GM12872 (cell line): ENCODE measurements around the gene SPAAR.

Experiments
- TF ChIP-seq, protein P1 (sequence below): IDR thresholded peaks from 3 replicates; pipeline ENCODE4 v1.5.1; 2011; ENCODE audit warnings: low read depth, mild to moderate bottlenecking, low read length, moderate library complexity; ENCODE audit not compliant: insufficient read depth

SPAAR gene

DNA sequence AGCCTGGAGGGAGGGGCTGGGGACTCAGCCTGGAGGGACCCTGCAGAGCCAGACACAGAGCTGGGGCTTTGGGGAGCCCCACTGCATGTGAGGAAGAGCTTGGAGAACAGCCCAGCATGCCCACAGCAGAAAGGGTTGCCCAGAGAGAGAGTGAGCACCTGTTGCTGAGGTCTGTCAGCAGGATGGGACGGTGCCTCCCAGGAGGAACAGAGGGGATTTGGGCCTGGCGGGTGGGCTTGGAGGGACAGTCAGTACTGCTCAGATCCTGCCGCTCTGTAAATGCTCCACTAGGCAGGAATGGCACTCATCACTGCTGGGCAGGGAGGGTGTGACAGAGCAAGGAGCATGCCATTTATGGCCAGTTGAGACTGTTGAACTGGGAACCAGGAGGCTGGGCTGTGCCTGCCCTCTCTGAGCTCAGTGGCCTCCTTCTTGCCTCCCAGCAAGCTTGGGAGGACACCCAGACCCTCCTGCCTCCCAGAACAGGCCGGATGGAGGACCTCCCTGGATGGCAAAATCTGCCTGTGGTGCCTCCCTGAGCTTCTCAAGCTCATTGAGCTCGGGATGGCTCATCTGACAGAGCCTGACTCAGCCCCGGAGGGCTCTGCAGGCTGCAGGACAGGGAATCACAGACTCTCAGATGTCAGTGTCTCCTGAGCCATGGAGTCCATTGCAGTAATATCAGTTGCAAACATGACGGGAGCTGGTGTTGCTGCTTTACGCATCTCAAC lies 4.1 kb upstream of the SPAAR start:
- TF ChIP-seq, protein P1, sequence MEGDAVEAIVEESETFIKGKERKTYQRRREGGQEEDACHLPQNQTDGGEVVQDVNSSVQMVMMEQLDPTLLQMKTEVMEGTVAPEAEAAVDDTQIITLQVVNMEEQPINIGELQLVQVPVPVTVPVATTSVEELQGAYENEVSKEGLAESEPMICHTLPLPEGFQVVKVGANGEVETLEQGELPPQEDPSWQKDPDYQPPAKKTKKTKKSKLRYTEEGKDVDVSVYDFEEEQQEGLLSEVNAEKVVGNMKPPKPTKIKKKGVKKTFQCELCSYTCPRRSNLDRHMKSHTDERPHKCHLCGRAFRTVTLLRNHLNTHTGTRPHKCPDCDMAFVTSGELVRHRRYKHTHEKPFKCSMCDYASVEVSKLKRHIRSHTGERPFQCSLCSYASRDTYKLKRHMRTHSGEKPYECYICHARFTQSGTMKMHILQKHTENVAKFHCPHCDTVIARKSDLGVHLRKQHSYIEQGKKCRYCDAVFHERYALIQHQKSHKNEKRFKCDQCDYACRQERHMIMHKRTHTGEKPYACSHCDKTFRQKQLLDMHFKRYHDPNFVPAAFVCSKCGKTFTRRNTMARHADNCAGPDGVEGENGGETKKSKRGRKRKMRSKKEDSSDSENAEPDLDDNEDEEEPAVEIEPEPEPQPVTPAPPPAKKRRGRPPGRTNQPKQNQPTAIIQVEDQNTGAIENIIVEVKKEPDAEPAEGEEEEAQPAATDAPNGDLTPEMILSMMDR: no peak

DNA sequence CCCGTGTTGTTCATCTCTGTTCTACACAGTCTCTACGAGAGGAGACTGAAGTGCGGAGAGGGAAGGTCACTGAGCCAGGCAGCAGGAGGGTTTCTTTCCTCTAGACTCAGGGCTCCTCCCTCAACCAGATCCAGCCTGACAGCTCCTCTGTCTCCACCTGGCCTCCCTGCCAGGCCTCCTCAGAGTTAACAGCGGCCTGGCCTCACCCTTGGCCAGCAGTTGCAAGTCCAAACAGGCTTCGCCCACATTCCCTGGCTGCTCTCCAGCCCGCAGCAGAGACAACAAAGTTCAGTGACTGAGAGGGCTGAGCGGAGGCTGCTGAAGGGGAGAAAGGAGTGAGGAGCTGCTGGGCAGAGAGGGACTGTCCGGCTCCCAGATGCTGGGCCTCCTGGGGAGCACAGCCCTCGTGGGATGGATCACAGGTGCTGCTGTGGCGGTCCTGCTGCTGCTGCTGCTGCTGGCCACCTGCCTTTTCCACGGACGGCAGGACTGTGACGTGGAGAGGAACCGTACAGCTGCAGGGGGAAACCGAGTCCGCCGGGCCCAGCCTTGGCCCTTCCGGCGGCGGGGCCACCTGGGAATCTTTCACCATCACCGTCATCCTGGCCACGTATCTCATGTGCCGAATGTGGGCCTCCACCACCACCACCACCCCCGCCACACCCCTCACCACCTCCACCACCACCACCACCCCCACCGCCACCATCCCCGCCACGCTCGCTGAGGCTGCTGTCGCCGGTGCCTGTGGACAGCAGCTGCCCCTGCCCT lies 3.2 kb upstream of the SPAAR start, which contains the start of gene HRCT1:
TSS of gene HRCT1 (plus strand) at position 291 of the 768 bp plus-strand sequence. CDS start at position 377, 86 bp downstream.
- TF ChIP-seq, protein P1: no peak

DNA sequence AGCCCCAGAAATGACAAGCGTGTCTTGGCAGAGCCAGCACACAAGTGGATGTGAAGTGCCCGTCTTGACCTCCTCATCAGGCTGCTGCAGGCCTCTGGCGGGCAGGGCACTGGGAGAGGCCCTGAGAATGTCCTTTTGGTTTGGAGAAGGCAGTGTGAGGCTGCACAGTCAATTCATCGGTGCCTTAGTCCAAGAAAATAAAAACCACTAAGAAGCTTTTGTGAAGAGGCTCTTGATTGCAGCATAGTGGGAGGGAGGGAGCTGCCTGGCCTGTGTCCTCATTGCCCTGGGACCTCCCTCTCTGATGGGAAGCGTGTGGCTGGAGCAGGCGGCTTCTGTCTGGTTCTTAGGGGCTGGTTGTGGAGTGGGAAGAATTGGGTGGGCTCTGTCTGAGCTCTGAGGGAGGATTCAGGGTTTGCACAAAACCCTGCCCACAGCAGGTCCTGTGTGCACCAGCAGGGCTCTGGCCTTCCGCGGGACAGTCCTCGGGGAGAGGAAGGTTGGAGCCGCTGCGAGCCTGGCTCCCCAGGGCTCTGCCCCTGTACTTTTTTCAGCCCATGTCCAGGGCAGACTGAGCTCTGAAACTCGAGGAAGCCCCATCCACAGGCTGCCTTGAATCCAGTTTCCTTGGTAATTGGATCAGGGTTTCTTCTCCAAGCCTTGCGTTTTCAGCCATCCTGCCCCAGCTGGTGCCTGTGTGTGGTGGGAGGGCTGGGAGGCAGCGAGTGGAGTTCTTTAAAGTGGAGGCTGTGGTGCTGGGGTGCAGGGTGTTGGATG lies 2.2 kb upstream of the SPAAR start:
- TF ChIP-seq, protein P1: no peak

DNA sequence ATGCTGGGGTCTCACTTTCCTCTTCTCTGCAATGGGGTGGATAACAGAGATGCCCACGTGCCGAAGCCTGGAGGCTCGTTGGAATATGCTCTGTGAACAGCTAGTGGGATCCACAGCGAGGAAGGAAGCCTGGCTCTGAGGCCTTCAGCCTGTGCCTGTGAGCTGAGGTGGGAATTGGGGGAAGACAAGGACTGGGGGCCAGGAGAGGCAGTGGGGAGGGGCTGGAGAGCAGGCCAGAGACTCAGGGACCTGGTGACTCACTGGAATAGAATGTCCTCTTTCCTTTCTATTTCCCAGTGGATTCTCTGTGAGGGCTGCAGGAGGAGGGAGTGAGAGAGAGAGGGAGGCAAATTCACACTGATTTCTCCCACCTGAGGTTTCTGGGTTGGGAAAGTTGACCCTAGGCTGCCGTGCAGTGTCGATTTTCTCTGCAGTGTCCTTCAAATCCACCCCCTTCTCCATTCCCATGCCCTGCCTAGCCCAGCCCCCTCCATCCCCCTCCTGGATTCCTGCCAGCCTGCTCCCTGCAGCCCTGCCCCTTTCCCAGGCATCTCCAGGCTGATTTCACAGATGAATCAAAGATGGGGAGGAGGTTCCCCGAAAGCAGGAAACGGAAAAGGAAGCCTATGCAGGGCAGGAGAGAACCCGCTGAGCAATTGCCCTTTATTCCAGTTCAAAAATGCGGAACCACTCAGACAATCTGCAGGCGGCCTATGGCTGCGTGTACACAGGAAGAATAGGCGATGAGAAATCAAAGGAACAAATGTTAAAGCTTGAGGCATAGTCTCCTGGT lies 1.4 kb upstream of the SPAAR start:
- TF ChIP-seq, protein P1: no peak

DNA sequence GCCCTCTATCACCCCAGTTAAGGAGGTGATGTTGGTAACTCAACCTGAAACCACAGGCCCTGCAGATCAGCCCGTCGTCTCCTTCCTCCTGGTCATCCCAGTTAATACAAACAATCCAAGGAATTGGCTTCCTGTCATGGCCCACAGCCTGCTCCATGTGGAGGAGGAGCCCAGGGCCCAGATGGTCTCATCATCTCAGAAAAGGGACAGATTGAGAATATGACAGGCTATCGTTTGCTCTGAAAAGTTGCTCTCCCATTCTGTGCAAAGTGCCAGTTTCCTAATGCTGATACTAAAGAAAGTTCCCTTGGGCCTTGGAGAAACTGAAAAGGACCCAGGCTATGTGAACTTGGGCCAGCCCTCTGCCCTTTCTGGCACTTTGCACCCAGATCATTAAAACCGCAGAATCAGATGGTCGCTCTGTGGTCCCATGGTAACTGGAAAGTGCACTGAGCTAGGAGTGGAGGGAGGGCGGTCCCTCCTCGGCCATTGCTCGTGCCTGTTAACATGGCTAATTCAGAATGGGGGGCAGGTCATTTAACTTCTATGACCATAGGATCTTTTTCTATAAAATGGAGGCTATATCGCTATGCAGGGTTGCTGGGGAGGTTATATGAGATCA lies 675 bp upstream of the SPAAR start:
- TF ChIP-seq, protein P1: no peak

DNA sequence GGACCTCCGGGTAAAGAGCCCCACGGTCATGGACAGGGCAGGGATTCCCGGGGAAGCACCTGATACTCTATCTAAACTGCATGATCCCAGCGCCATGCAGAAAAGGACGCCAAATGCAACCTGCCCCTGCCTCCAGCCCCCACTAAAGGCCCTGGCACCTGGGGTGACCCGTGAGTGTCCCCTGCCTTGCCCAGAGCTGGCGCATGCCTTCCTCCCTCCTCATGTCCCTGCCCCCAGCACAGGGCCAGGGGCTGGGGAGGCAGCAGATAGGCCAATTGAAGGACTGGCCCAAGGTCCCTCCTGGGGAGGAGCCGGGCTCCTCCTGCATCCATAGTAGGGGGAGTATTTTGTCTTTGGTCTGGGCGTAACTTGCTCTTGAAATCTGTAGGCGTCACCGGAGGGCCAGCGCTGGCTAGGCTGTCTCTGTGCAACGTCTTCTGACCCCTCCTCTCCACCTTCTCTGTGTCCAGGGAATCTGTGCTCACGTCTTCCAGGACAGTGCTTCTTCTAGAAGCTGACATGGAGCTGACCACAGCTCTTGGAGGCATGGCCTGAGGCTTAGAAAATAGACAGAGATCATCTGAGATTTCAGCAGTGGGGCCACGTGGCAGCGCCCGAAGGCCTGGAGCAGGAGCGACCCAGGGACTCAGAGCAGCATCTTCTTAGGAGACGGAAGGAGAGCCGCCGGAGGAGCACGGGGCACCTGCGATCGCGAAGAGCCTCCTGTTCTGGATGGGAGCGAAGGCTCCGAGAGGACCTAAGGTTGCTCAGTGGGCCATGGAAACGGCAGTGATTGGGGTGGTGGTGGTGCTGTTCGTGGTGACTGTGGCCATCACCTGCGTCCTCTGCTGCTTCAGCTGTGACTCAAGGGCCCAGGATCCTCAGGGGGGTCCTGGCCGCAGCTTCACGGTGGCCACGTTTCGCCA lies 660 bp downstream of the SPAAR start:
- TF ChIP-seq, protein P1: no peak
